Measurements from ENCODE around the gene ZNF823.
"Not testable (repeated sequence)": the region's sequence is repeated elsewhere in the genome, so short reads cannot be mapped to it uniquely, and the experiment has no call there.

Gene ZNF823

GRCh38 chr19:11738746-11739620, at the start of gene ZNF823:
Gene ZNF823, minus strand, starts transcription at chr19:11738946. Its CDS starts 127 bp downstream, at chr19:11738819.
- in situ Hi-C loops (cut with MboI; ENCODE audit: low sequenced_read_pairs): no loop called here

- in situ Hi-C loops (cut with MboI; ENCODE audit: low sequenced_read_pairs): no loop called here
Measured at GRCh38 chr19:11787536-11787935, 48.8 kb upstream of the ZNF823 start.

GRCh38 chr19:11784356-11784755, 45.6 kb upstream of the ZNF823 start:
- in situ Hi-C loops (cut with MboI; ENCODE audit: low sequenced_read_pairs): no loop called here

GRCh38 chr19:11783767-11784166, 45.0 kb upstream of the ZNF823 start:
- in situ Hi-C loops (cut with MboI; ENCODE audit: low sequenced_read_pairs): no loop called here

- in situ Hi-C loops (cut with MboI; ENCODE audit: low sequenced_read_pairs): no loop called here
Measured at GRCh38 chr19:11781295-11782057, 42.7 kb upstream of the ZNF823 start.

GRCh38 chr19:11780431-11781020, 41.8 kb upstream of the ZNF823 start:
- in situ Hi-C loops (cut with MboI; ENCODE audit: low sequenced_read_pairs): no loop called here

GRCh38 chr19:11776669-11777068, 37.9 kb upstream of the ZNF823 start:
- in situ Hi-C loops (cut with MboI; ENCODE audit: low sequenced_read_pairs): not testable (repeated sequence)

GRCh38 chr19:11771520-11771919, 32.8 kb upstream of the ZNF823 start:
- in situ Hi-C loops (cut with MboI; ENCODE audit: low sequenced_read_pairs): not testable (repeated sequence)

GRCh38 chr19:11769995-11770394, 31.2 kb upstream of the ZNF823 start:
- in situ Hi-C loops (cut with MboI; ENCODE audit: low sequenced_read_pairs): no loop called here

- in situ Hi-C loops (cut with MboI; ENCODE audit: low sequenced_read_pairs): no loop called here
Measured at GRCh38 chr19:11767633-11768133, 28.9 kb upstream of the ZNF823 start.

- in situ Hi-C loops (cut with MboI; ENCODE audit: low sequenced_read_pairs): no loop called here
Measured at GRCh38 chr19:11766597-11767591, 28.1 kb upstream of the ZNF823 start, which contains the start of gene ZNF441. Gene ZNF441, plus strand, starts transcription at chr19:11767000. Its CDS starts 194 bp downstream, at chr19:11767194.

GRCh38 chr19:11763611-11764010, 24.9 kb upstream of the ZNF823 start:
- in situ Hi-C loops (cut with MboI; ENCODE audit: low sequenced_read_pairs): no loop called here

GRCh38 chr19:11763117-11763516, 24.4 kb upstream of the ZNF823 start:
- in situ Hi-C loops (cut with MboI; ENCODE audit: low sequenced_read_pairs): no loop called here

- in situ Hi-C loops (cut with MboI; ENCODE audit: low sequenced_read_pairs): no loop called here
Measured at GRCh38 chr19:11759805-11760204, 21.1 kb upstream of the ZNF823 start.

GRCh38 chr19:11756965-11757364, 18.2 kb upstream of the ZNF823 start:
- in situ Hi-C loops (cut with MboI; ENCODE audit: low sequenced_read_pairs): no loop called here

- in situ Hi-C loops (cut with MboI; ENCODE audit: low sequenced_read_pairs): no loop called here
Measured at GRCh38 chr19:11754663-11755062, 15.9 kb upstream of the ZNF823 start.

- in situ Hi-C loops (cut with MboI; ENCODE audit: low sequenced_read_pairs): no loop called here
Measured at GRCh38 chr19:11752244-11752736, 13.5 kb upstream of the ZNF823 start.

GRCh38 chr19:11749751-11750150, 11.0 kb upstream of the ZNF823 start:
- in situ Hi-C loops (cut with MboI; ENCODE audit: low sequenced_read_pairs): no loop called here

GRCh38 chr19:11747277-11747676, 8.5 kb upstream of the ZNF823 start:
- in situ Hi-C loops (cut with MboI; ENCODE audit: low sequenced_read_pairs): no loop called here

- in situ Hi-C loops (cut with MboI; ENCODE audit: low sequenced_read_pairs): no loop called here
Measured at GRCh38 chr19:11745869-11746268, 7.1 kb upstream of the ZNF823 start.

Data from HL-60/S4 (cell line).